ENCODE results near the gene ASS1. TPM values are rescaled to one million over a fixed set of nuclear protein-coding genes. Genes with fewer than 3 reads are reported as not detected.

Gene ASS1
- total RNA-seq, 1 donor = 0.27 TPM

GRCh38 chr9:130526193-130526853 lies 81.6 kb downstream of the ASS1 start:
- DNase-seq (ENCODE audit: low read depth in 2 of 3, low spot score in 2 of 3) = no peak

GRCh38 chr9:130526854-130527650 lies 82.3 kb downstream of the ASS1 start:
- no peak for DNase-seq (ENCODE audit: low read depth in 2 of 3, low spot score in 2 of 3)

- DNase-seq (ENCODE audit: low read depth in 2 of 3, low spot score in 2 of 3) = no peak
These were observed 83.0 kb downstream of the ASS1 start for GRCh38 chr9:130527651-130528310.

GRCh38 chr9:130528674-130529073 lies 83.9 kb downstream of the ASS1 start:
- DNase-seq (ENCODE audit: low read depth in 2 of 3, low spot score in 2 of 3) = no peak

- no peak for DNase-seq (ENCODE audit: low read depth in 2 of 3, low spot score in 2 of 3)
These were observed 86.2 kb downstream of the ASS1 start for GRCh38 chr9:130530938-130531337.

GRCh38 chr9:130531670-130532069 lies 86.9 kb downstream of the ASS1 start:
- no peak for DNase-seq (ENCODE audit: low read depth in 2 of 3, low spot score in 2 of 3)

- no peak for DNase-seq (ENCODE audit: low read depth in 2 of 3, low spot score in 2 of 3)
These were observed 87.8 kb downstream of the ASS1 start for GRCh38 chr9:130532426-130533080.

- peak in 2 of 3 donors; percentile 34 to 54 for DNase-seq (ENCODE audit: low read depth in 2 of 3, low spot score in 2 of 3)
These were observed 91.2 kb downstream of the ASS1 start for GRCh38 chr9:130535818-130536521.

GRCh38 chr9:130536701-130537107 lies 91.9 kb downstream of the ASS1 start:
- no peak for DNase-seq (ENCODE audit: low read depth in 2 of 3, low spot score in 2 of 3)

GRCh38 chr9:130537346-130538050 lies 92.7 kb downstream of the ASS1 start:
- peak in 2 of 3 donors; percentile 83 to 88 for DNase-seq (ENCODE audit: low read depth in 2 of 3, low spot score in 2 of 3)

GRCh38 chr9:130539420-130540223 lies 94.9 kb downstream of the ASS1 start:
- DNase-seq (ENCODE audit: low read depth in 2 of 3, low spot score in 2 of 3) = no peak

GRCh38 chr9:130541533-130541932 lies 96.8 kb downstream of the ASS1 start:
- no peak for DNase-seq (ENCODE audit: low read depth in 2 of 3, low spot score in 2 of 3)

GRCh38 chr9:130542038-130542437 lies 97.3 kb downstream of the ASS1 start:
- DNase-seq (ENCODE audit: low read depth in 2 of 3, low spot score in 2 of 3) = no peak

GRCh38 chr9:130542457-130543228 lies 97.9 kb downstream of the ASS1 start:
- no peak for DNase-seq (ENCODE audit: low read depth in 2 of 3, low spot score in 2 of 3)

- DNase-seq (ENCODE audit: low read depth in 2 of 3, low spot score in 2 of 3) = no peak
These were observed 98.6 kb downstream of the ASS1 start for GRCh38 chr9:130543368-130543767.

- DNase-seq (ENCODE audit: low read depth in 2 of 3, low spot score in 2 of 3) = no peak
These were observed 99.1 kb downstream of the ASS1 start for GRCh38 chr9:130543859-130544258.

- no peak for DNase-seq (ENCODE audit: low read depth in 2 of 3, low spot score in 2 of 3)
These were observed 99.6 kb downstream of the ASS1 start for GRCh38 chr9:130544364-130544763.

GRCh38 chr9:130548103-130548502 lies 103.3 kb downstream of the ASS1 start:
- no peak for DNase-seq (ENCODE audit: low read depth in 2 of 3, low spot score in 2 of 3)
